GM23248 (cell line): ENCODE data around the gene RPL27. TPM values are rescaled to one million over a fixed set of nuclear protein-coding genes. Genes with fewer than 3 reads are reported as not detected.

Experiments
- DNase-seq: peaks from one replicate; pipeline ENCODE4 v3.0.0-alpha.2; 2015
- H2AFZ ChIP-seq: fragments of 200-600 bp; sonication (generic); 2 replicates; pipeline ENCODE4 v1.6.1; 2016; ENCODE audit warnings: antibody characterized with exemption
- H3F3A ChIP-seq: fragments of 200-600 bp; sonication (generic); 2 replicates; pipeline ENCODE4 v1.6.1; 2016; ENCODE audit warnings: mild to moderate bottlenecking, antibody characterized with exemption, mixed run types; ENCODE audit not compliant: insufficient read depth
- H3K27ac ChIP-seq: fragments of 200-600 bp; sonication (generic); 2 replicates; pipeline ENCODE4 v1.5.1; 2016; ENCODE audit warnings: mild to moderate bottlenecking
- H3K27me3 ChIP-seq: fragments of 200-600 bp; sonication (generic); replicated peaks from 2 replicates; pipeline ENCODE4 v1.6.1; 2016; ENCODE audit warnings: mild to moderate bottlenecking; ENCODE audit not compliant: insufficient read depth
- H3K36me3 ChIP-seq: fragments of 200-600 bp; sonication (generic); 2 replicates; pipeline ENCODE4 v1.6.1; 2016; ENCODE audit warnings: low read depth, mild to moderate bottlenecking
- H3K4me1 ChIP-seq: fragments of 200-600 bp; sonication (generic); 2 replicates; pipeline ENCODE4 v1.6.1; 2016; ENCODE audit warnings: mild to moderate bottlenecking; ENCODE audit not compliant: insufficient read depth
- H3K4me2 ChIP-seq: fragments of 200-600 bp; sonication (generic); one replicate; pipeline ENCODE4 v1.6.1; 2016; ENCODE audit warnings: mild to moderate bottlenecking; ENCODE audit not compliant: unreplicated experiment
- H3K4me3 ChIP-seq: fragments of 200-600 bp; sonication (generic); 2 replicates; pipeline ENCODE4 v1.5.1; 2016; ENCODE audit warnings: mild to moderate bottlenecking
- H3K79me2 ChIP-seq: fragments of 200-600 bp; sonication (generic); 2 replicates; pipeline ENCODE4 v1.6.1; 2016; ENCODE audit warnings: mild to moderate bottlenecking; ENCODE audit not compliant: insufficient read depth
- H3K9ac ChIP-seq: fragments of 200-600 bp; sonication (generic); 2 replicates; pipeline ENCODE4 v1.6.1; 2016; ENCODE audit warnings: mild to moderate bottlenecking
- H3K9me2 ChIP-seq: fragments of 200-600 bp; sonication (generic); 2 replicates; pipeline ENCODE4 v1.6.1; 2016; ENCODE audit warnings: mixed run types, mild to moderate bottlenecking, moderate library complexity; ENCODE audit not compliant: insufficient read depth
- H3K9me3 ChIP-seq: fragments of 200-600 bp; sonication (generic); one replicate; pipeline ENCODE4 v1.6.1; 2017; ENCODE audit warnings: low read depth
- H4K20me1 ChIP-seq: fragments of 200-600 bp; sonication (generic); 2 replicates; pipeline ENCODE4 v1.6.0; 2016; ENCODE audit not compliant: insufficient read depth
- EZH2 ChIP-seq: fragments of 200-600 bp; sonication (generic); IDR thresholded peaks from 2 replicates; pipeline ENCODE4 v1.6.1; 2018; ENCODE audit warnings: antibody characterized with exemption, mild to moderate bottlenecking; ENCODE audit not compliant: insufficient read depth, poor library complexity, severe bottlenecking
- EZH2phosphoT487 ChIP-seq: fragments of 200-600 bp; sonication (generic); IDR thresholded peaks from 2 replicates; pipeline ENCODE4 v1.6.1; 2018; ENCODE audit warnings: antibody characterized with exemption, moderate library complexity, mild to moderate bottlenecking, low read depth; ENCODE audit not compliant: insufficient read depth
- WGBS, 2 experiments: methylation state at CpG; one replicate each; pipeline ENCODE4 v1.1.6; 2015 to 2017; ENCODE audit warnings: low lambda C conversion rate in 2 of 2, low coverage in 1 of 2; ENCODE audit errors: missing lambda C conversion rate in 2 of 2; 5-methylcytosine and 5-hydroxymethylcytosine counted together
- in situ Hi-C: fragments of 300-500 bp; cut with MboI; formaldehyde crosslinking; loops from 2 replicates; pipeline ENCODE4 v1.15.0; 2020
- polyA plus RNA-seq: library from polyadenylated mRNA; unstranded; fragments of >200 nt; fragmentation: Nextera tagmentation; extraction: Ambion mirVana; gene quantifications from 2 replicates; pipeline ENCODE4 v1.2.1, GENCODE V29; 2016
- total RNA-seq: library from RNA; depleted of rRNA; stranded (reverse); fragments of >200 nt; shearing (Covaris generic); gene quantifications from 2 replicates; pipeline ENCODE4 v1.2.3, GENCODE V29; 2014

RPL27 gene
- total and polyA plus RNA-seq, 2 experiments from 2014 or later = 928 to 1,095 TPM

- H3K4me2 ChIP-seq = no peak overlapping the region
- no peaks in the 10 kb centered on the region for H3F3A ChIP-seq
- no peaks in the 10 kb centered on the region for H3K4me1 ChIP-seq
- H3K27me3 ChIP-seq = no peaks in the 10 kb centered on the region
- no peaks in the 10 kb centered on the region for H3K9me3 ChIP-seq
- no peak overlapping the region for H3K4me3 ChIP-seq
- no peak overlapping the region for H3K9ac ChIP-seq
- no peaks in the 10 kb centered on the region for H3K9me2 ChIP-seq
- no peak for DNase-seq
- 86 to 91% methylated on average over 3 of the region's 3 CpGs for WGBS, 2 experiments
- no peak overlapping the region for H2AFZ ChIP-seq
- H3K36me3 ChIP-seq = no peaks in the 10 kb centered on the region
- no peaks in the 10 kb centered on the region for H3K79me2 ChIP-seq
- TF ChIP-seq EZH2phosphoT487 (no peak), EZH2 (no peak)
- no peaks in the 10 kb centered on the region for H4K20me1 ChIP-seq
- in situ Hi-C loops = loop anchor here (25.0 kb wide), 1 partner anchor 277 kb away; no protein-coding TSS in a partner anchor
- H3K27ac ChIP-seq = no peak overlapping the region
These were observed 36.7 kb downstream of the RPL27 start for GRCh38 chr17:43034894-43035293.

GRCh38 chr17:43039646-43040045 lies 41.4 kb downstream of the RPL27 start:
- H3K9me2 ChIP-seq = no peaks in the 10 kb centered on the region
- no peaks in the 10 kb centered on the region for H3F3A ChIP-seq
- no peaks in the 10 kb centered on the region for H3K36me3 ChIP-seq
- no peaks in the 10 kb centered on the region for H3K27me3 ChIP-seq
- in situ Hi-C loops = loop anchor here (25.0 kb wide), 1 partner anchor 273 kb away; no protein-coding TSS in a partner anchor
- H3K4me3 ChIP-seq = no peak overlapping the region
- H4K20me1 ChIP-seq = no peaks in the 10 kb centered on the region
- WGBS, 2 experiments = 92 to 100% methylated on average over 2 of the region's 2 CpGs
- no peak overlapping the region for H3K4me2 ChIP-seq
- H3K79me2 ChIP-seq = no peaks in the 10 kb centered on the region
- no peak overlapping the region for H3K9ac ChIP-seq
- DNase-seq = no peak
- TF ChIP-seq EZH2 = no peak
- no peak for TF ChIP-seq EZH2phosphoT487
- H3K27ac ChIP-seq = no peak overlapping the region
- H3K9me3 ChIP-seq = no peaks in the 10 kb centered on the region
- no peak overlapping the region for H2AFZ ChIP-seq
- H3K4me1 ChIP-seq = 0 out of 2 replicates have a peak, but pooled peaks cover 3% of the 10 kb centered on the region

- no peak overlapping the region for H3K9ac ChIP-seq
- no peaks in the 10 kb centered on the region for H3K9me3 ChIP-seq
- H3K79me2 ChIP-seq = no peaks in the 10 kb centered on the region
- no peak overlapping the region for H3K27ac ChIP-seq
- in situ Hi-C loops = loop anchor here (25.0 kb wide), 1 partner anchor 272 kb away; no protein-coding TSS in a partner anchor
- no peaks in the 10 kb centered on the region for H3K36me3 ChIP-seq
- H3K4me3 ChIP-seq = no peak overlapping the region
- DNase-seq = no peak
- no peak overlapping the region for H2AFZ ChIP-seq
- 88 to 90% methylated on average over 2 of the region's 2 CpGs for WGBS, 2 experiments
- H3K4me1 ChIP-seq = 0 out of 2 replicates have a peak, but pooled peaks cover 3% of the 10 kb centered on the region
- TF ChIP-seq EZH2phosphoT487 (no peak), EZH2 (no peak)
- H3K4me2 ChIP-seq = no peak overlapping the region
- no peaks in the 10 kb centered on the region for H4K20me1 ChIP-seq
- no peaks in the 10 kb centered on the region for H3K9me2 ChIP-seq
- H3F3A ChIP-seq = no peaks in the 10 kb centered on the region
- H3K27me3 ChIP-seq = no peaks in the 10 kb centered on the region
These were observed 42.4 kb downstream of the RPL27 start for GRCh38 chr17:43040655-43041054.

DNA sequence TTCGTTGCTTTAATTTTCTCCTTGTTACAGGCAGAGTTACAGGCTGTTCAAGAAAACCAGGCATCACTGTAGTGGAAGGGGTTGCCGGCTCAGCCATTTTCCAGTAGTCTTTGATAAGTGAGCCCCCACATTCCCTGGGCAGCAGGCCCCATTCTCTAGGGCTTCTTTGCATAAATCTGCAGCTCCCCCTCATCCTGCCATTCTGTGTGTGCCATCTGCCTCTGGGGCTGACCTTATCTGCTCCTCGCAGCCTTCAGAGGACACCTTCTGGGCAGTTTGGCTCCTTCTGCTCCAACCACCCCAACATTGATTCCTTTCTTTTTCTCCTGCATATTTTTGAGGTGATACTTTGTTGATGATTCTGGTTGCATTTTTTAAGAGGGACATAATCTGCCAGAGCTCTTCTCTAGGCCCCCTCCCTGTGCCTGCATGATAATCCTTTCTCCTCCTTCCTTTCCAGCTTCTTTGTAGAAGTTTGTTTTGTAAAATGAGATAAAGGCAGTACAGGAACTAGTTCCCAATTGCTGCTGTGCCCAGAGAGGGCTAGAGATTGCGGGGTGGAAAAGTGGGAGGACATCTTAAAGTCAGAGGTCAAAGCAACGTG lies 43.9 kb downstream of the RPL27 start:
- no peak overlapping the region for H3K9ac ChIP-seq
- in situ Hi-C loops = loop anchor here (25.0 kb wide), 1 partner anchor 270 kb away; no protein-coding TSS in a partner anchor

More for the DNA sequence above, 43.9 kb downstream of the RPL27 start:
- WGBS, 2 experiments = 73 to 81% methylated on average over 5 of the region's 5 CpGs
- Histone ChIP-seq H4K20me1 (no peaks in the 10 kb centered on the region), H3F3A (no peaks in the 10 kb centered on the region), H3K9me2 (no peaks in the 10 kb centered on the region), H3K4me2 (no peak overlapping the region), H3K79me2 (no peaks in the 10 kb centered on the region), H3K27ac (no peak overlapping the region), H3K9me3 (no peaks in the 10 kb centered on the region), H3K4me3 (no peak overlapping the region), H3K4me1 (0 out of 2 replicates have a peak, but pooled peaks cover 3% of the 10 kb centered on the region), H3K27me3 (no peaks in the 10 kb centered on the region), H3K36me3 (no peaks in the 10 kb centered on the region), H2AFZ (peak overlapping the region; percentile 60)
- TF ChIP-seq EZH2 (no peak), EZH2phosphoT487 (no peak)
- DNase-seq = peak; percentile 29
